ENCODE results near the gene RBM28.

RBM28 gene

GRCh38 chr7:128343554-128344430, at the start of gene RBM28:
TSS of gene RBM28 (minus strand) at chr7:128343908. CDS start at chr7:128343793, 115 bp downstream.
- DNase-seq (ENCODE audit: low read depth), result peak; percentile 73

- DNase-seq (ENCODE audit: low read depth), result no peak
Observed at GRCh38 chr7:128392446-128393327, 49.0 kb upstream of the RBM28 start.

- no peak for DNase-seq (ENCODE audit: low read depth)
Observed at GRCh38 chr7:128391805-128392204, 48.1 kb upstream of the RBM28 start.

GRCh38 chr7:128390871-128391565, 47.3 kb upstream of the RBM28 start:
- no peak for DNase-seq (ENCODE audit: low read depth)

GRCh38 chr7:128389618-128390329, 46.1 kb upstream of the RBM28 start:
- no peak for DNase-seq (ENCODE audit: low read depth)

- DNase-seq (ENCODE audit: low read depth), result no peak
Observed at GRCh38 chr7:128389085-128389617, 45.4 kb upstream of the RBM28 start.

- no peak for DNase-seq (ENCODE audit: low read depth)
Observed at GRCh38 chr7:128388145-128388485, 44.4 kb upstream of the RBM28 start.

GRCh38 chr7:128387216-128388144, 43.8 kb upstream of the RBM28 start:
- no peak for DNase-seq (ENCODE audit: low read depth)

GRCh38 chr7:128385988-128386925, 42.5 kb upstream of the RBM28 start:
- DNase-seq (ENCODE audit: low read depth), result no peak

- no peak for DNase-seq (ENCODE audit: low read depth)
Observed at GRCh38 chr7:128384726-128385125, 41.0 kb upstream of the RBM28 start.

GRCh38 chr7:128383776-128384175, 40.1 kb upstream of the RBM28 start:
- DNase-seq (ENCODE audit: low read depth), result no peak

- no peak for DNase-seq (ENCODE audit: low read depth)
Observed at GRCh38 chr7:128381161-128381821, 37.6 kb upstream of the RBM28 start.

GRCh38 chr7:128380483-128381106, 36.9 kb upstream of the RBM28 start:
- DNase-seq (ENCODE audit: low read depth), result no peak

- DNase-seq (ENCODE audit: low read depth), result no peak
Observed at GRCh38 chr7:128379900-128380479, 36.3 kb upstream of the RBM28 start.

GRCh38 chr7:128378637-128379036, 34.9 kb upstream of the RBM28 start:
- DNase-seq (ENCODE audit: low read depth), result no peak

- no peak for DNase-seq (ENCODE audit: low read depth)
Observed at GRCh38 chr7:128376077-128376476, 32.4 kb upstream of the RBM28 start.

- no peak for DNase-seq (ENCODE audit: low read depth)
Observed at GRCh38 chr7:128374041-128374440, 30.3 kb upstream of the RBM28 start.

- no peak for DNase-seq (ENCODE audit: low read depth)
Observed at GRCh38 chr7:128373606-128374005, 29.9 kb upstream of the RBM28 start.

All from GM04503 (cell line).